SH-SY5Y (cell line): Measurements from ENCODE around the gene PDZRN3.

Experiments
- GATA2 ChIP-seq: IDR thresholded peaks from 2 replicates; pipeline ENCODE4 v1.6.1; 2011; ENCODE audit warnings: mild to moderate bottlenecking, low read depth, low read length
- GATA3 ChIP-seq: IDR thresholded peaks from 2 replicates; pipeline ENCODE4 v1.6.1; 2011; ENCODE audit warnings: low read depth, mild to moderate bottlenecking, low read length, moderate library complexity

DNA sequence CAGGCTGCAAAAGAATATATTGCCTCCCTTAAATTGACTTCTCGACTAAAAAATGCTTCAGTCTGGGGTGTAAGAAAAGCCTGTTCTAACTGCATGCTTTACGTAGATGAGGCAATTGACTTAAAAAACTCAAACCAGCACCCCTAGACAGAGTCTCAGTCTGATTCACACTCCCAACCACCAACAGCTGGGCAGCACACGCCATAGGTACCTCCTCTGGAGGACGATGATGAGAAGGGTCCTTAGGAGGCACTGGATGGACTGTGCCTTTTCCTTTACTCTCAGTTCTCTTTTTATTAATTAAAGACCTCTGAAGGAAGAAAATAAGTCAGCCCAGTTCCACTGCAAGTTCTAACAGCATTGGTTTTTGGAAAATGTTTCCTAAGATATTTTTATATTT lies 175.0 kb downstream of the PDZRN3 start:
- TF ChIP-seq GATA2 = no peak
- no peak for TF ChIP-seq GATA3
